ENCODE results near the gene NAA15.
A peak's percentile ranks its signal among the peaks of the same experiment; 100 is the strongest.

The NAA15 gene

GRCh38 chr4:139453371-139454110 lies 152.2 kb downstream of the NAA15 start (continued):
- TF ChIP-seq ZBTB44 (tag by site-specific recombination; IDR thresholded peaks at IDR 0.05) (no peak), ZNF138 (tag by site-specific recombination; IDR thresholded peaks at IDR 0.05; ENCODE audit: borderline replicate concordance) (no peak), PBX3 (CRISPR knock-in tag; IDR thresholded peaks at IDR 0.05) (no peak), ZNF777 (tag by site-specific recombination; IDR thresholded peaks at IDR 0.05; ENCODE audit: borderline replicate concordance) (peak; percentile 100), CTCF (tag by site-specific recombination; IDR thresholded peaks at IDR 0.05) (peak; percentile 26; the same call in 1 of the 2 replicates), ZNF394 (tag by site-specific recombination; IDR thresholded peaks at IDR 0.05; ENCODE audit: borderline replicate concordance) (no peak), ZNF513 (tag by site-specific recombination; IDR thresholded peaks at IDR 0.05) (no peak), GLI4 (tag by site-specific recombination; IDR thresholded peaks at IDR 0.05) (0 out of 2 replicates have a peak, but pooled peaks have one; percentile 27), ZNF664 (tag by site-specific recombination; IDR thresholded peaks at IDR 0.05) (no peak), KLF16 (tag by site-specific recombination; IDR thresholded peaks at IDR 0.05) (peak; percentile 95), ZNF366 (tag by site-specific recombination; conservative IDR thresholded peaks at IDR 0.05) (peak; percentile 48; the same call in 1 of the 2 replicates), ZNF580 (tag by site-specific recombination; IDR thresholded peaks at IDR 0.05) (peak; percentile 9), ZNF112 (tag by site-specific recombination; IDR thresholded peaks at IDR 0.05) (no peak), REST (tag by site-specific recombination; IDR thresholded peaks at IDR 0.05) (peak; percentile 73; the same call in 1 of the 2 replicates), ZNF169 (tag by site-specific recombination; IDR thresholded peaks at IDR 0.05) (no peak), OVOL3 (tag by site-specific recombination; IDR thresholded peaks at IDR 0.05) (peak; percentile 33; the same call in 1 of the 2 replicates), ZNF624 (tag by site-specific recombination; IDR thresholded peaks at IDR 0.05) (no peak), GLIS1 (tag by site-specific recombination; IDR thresholded peaks at IDR 0.05) (no peak; the same call in 1 of the 2 replicates), ZNF16 (tag by site-specific recombination; IDR thresholded peaks at IDR 0.05; ENCODE audit: low read depth) (no peak), ZFP69B (tag by site-specific recombination; IDR thresholded peaks at IDR 0.05) (peak; percentile 30; the same call in 1 of the 2 replicates), ZNF549 (tag by site-specific recombination; IDR thresholded peaks at IDR 0.05) (no peak), ZNF501 (tag by site-specific recombination; IDR thresholded peaks at IDR 0.05) (peak; percentile 96), SETDB1 (IDR thresholded peaks at IDR 0.05; ENCODE audit: insufficient read length, low read length) (peak; percentile 9), ZNF302 (tag by site-specific recombination; IDR thresholded peaks at IDR 0.05; ENCODE audit: low read depth) (no peak), ZNF544 (tag by site-specific recombination; IDR thresholded peaks at IDR 0.05) (no peak), GLIS2 (tag by site-specific recombination; IDR thresholded peaks at IDR 0.05) (0 out of 2 replicates have a peak, but pooled peaks have one; percentile 15), ZFP3 (tag by site-specific recombination; IDR thresholded peaks at IDR 0.05; ENCODE audit: low read depth) (no peak), MEIS1 (CRISPR knock-in tag; IDR thresholded peaks at IDR 0.05; ENCODE audit: borderline replicate concordance) (no peak), ZSCAN16 (tag by site-specific recombination; IDR thresholded peaks at IDR 0.05) (no peak), ZNF473 (tag by site-specific recombination; IDR thresholded peaks at IDR 0.05) (no peak), BCL11A (tag by site-specific recombination; IDR thresholded peaks at IDR 0.05; ENCODE audit: low read depth) (no peak)
